GM12878 (cell line): ENCODE results near the gene NCAPD3. TPM values are rescaled to one million over a fixed set of nuclear protein-coding genes. Genes with fewer than 3 reads are reported as not detected.
"Not testable (repeated sequence)": the region's sequence is repeated elsewhere in the genome, so short reads cannot be mapped to it uniquely, and the experiment has no call there.

ENCODE experiments used
- ATAC-seq: fragments of 200-7000 bp; cut with Tn5 transposase; 3 replicates; pipeline ENCODE4 v1.9.1; 2020; ENCODE audit warnings: mild to moderate bottlenecking, moderate library complexity
- BruUV-seq: library from RNA; stranded (reverse); fragments of 400-500 nt; replicated peaks from 2 replicates; lab custom pipeline; 2021; lab: Mats Ljungman, UMichigan
- CTCF ChIA-PET: fragments of 300-600 bp; sonication (Branson Sonifier 250); formaldehyde crosslinking; extraction: SDS; loops from one replicate; lab custom pipeline; 2021; ENCODE audit warnings: inconsistent platforms; lab: Yijun Ruan, JAX
- POLR2A ChIA-PET: fragments of 350-600 bp; formaldehyde crosslinking; extraction: SDS; loops from one replicate; lab custom pipeline; 2021; ENCODE audit warnings: inconsistent platforms; lab: Charles Lee
- RAD21 ChIA-PET: fragments of 300-600 bp; sonication (Branson Sonifier 250); formaldehyde crosslinking; loops from one replicate; lab custom pipeline; 2023; ENCODE audit warnings: antibody characterized with exemption; ENCODE audit not compliant: unreplicated experiment; lab: Charles Lee
- SMC1A ChIA-PET: fragments of 300-600 bp; sonication (Branson Sonifier 250); formaldehyde crosslinking; loops from one replicate; lab custom pipeline; 2023; ENCODE audit not compliant: unreplicated experiment, uncharacterized antibody; lab: Charles Lee
- DNase-seq: peaks from one replicate; pipeline ENCODE4 v3.0.0-alpha.2; 2011; ENCODE audit warnings: low read depth, low spot score
- FAIRE-seq: peaks from 3 replicates; lab custom pipeline; 2011; peaks lifted over from hg19 to GRCh38; lab: Jason Lieb, UNC
- H2AFZ ChIP-seq: 2 replicates; pipeline ENCODE4 v1.6.0; 2011; ENCODE audit warnings: low read depth, low read length, control low read depth; ENCODE audit not compliant: control insufficient read depth
- H3K27ac ChIP-seq: 2 replicates; pipeline ENCODE4 v1.5.1; 2011; ENCODE audit warnings: control low read depth; ENCODE audit not compliant: control insufficient read depth, insufficient read depth
- H3K27me3 ChIP-seq, 2 experiments: replicated peaks in 1 of 2; 2 replicates each; pipeline versions ENCODE4 v1.6.0 to v1.6.1; 2011; ENCODE audit warnings: low read length in 1 of 2; ENCODE audit not compliant: control insufficient read depth in 2 of 2, insufficient read depth in 2 of 2
- H3K36me3 ChIP-seq, 2 experiments: 2 replicates each; pipeline ENCODE4 v1.5.1; 2011; ENCODE audit warnings: low read length in 1 of 2; ENCODE audit not compliant: control insufficient read depth in 2 of 2, insufficient read depth in 2 of 2
- H3K4me1 ChIP-seq: 2 replicates; pipeline ENCODE4 v1.6.1; 2011; ENCODE audit warnings: mild to moderate bottlenecking, low read length, moderate library complexity, mixed read lengths; ENCODE audit not compliant: control insufficient read depth, insufficient read depth
- H3K4me2 ChIP-seq: 2 replicates; pipeline ENCODE4 v1.6.0; 2011; ENCODE audit warnings: control low read depth; ENCODE audit not compliant: control insufficient read depth, insufficient read depth
- H3K4me3 ChIP-seq: fragments of 200-600 bp; sonication (generic); 2 replicates; pipeline ENCODE4 v1.5.1; 2016
- H3K79me2 ChIP-seq: 2 replicates; pipeline ENCODE4 v1.6.0; 2011; ENCODE audit warnings: low read length; ENCODE audit not compliant: control insufficient read depth, insufficient read depth
- H3K9ac ChIP-seq: 2 replicates; pipeline ENCODE4 v1.8.0; 2011; ENCODE audit warnings: low read length, control low read depth, mixed read lengths; ENCODE audit not compliant: control insufficient read depth, insufficient read depth
- H3K9me3 ChIP-seq: replicated peaks from 3 replicates; pipeline ENCODE4 v1.5.1; 2011; ENCODE audit warnings: mild to moderate bottlenecking, low read length; ENCODE audit not compliant: control insufficient read depth, insufficient read depth
- H4K20me1 ChIP-seq: 2 replicates; pipeline ENCODE4 v1.6.0; 2011; ENCODE audit not compliant: control insufficient read depth, insufficient read depth
- BCL11A ChIP-seq: IDR thresholded peaks from 2 replicates; pipeline ENCODE4 v1.6.1; 2011; ENCODE audit warnings: low read depth, low read length
- DPF2 ChIP-seq: fragments of 450-650 bp; IDR thresholded peaks from 2 replicates; pipeline ENCODE4 v1.6.1; 2017; ENCODE audit warnings: mild to moderate bottlenecking
- IKZF2 ChIP-seq, 2 experiments: fragments of 450-650 bp; IDR thresholded peaks; 2 replicates each; pipeline ENCODE4 v1.6.1; 2017; ENCODE audit warnings: mild to moderate bottlenecking in 2 of 2, moderate library complexity in 2 of 2
- KAT2A ChIP-seq: conservative IDR thresholded peaks from 2 replicates; pipeline ENCODE4 v1.6.1; 2011; ENCODE audit warnings: low read depth, low read length; ENCODE audit not compliant: control insufficient read depth
- WGBS: methylation state at CpG from one replicate; pipeline ENCODE4 v1.1.6; 2016; ENCODE audit warnings: low lambda C conversion rate; ENCODE audit not compliant: insufficient replicate concordance, insufficient coverage; ENCODE audit errors: missing lambda C conversion rate; 5-methylcytosine and 5-hydroxymethylcytosine counted together
- in situ Hi-C: fragments of 300-500 bp; cut with MboI; formaldehyde crosslinking; loops from 9 replicates; pipeline ENCODE4 v1.14.3; 2018; ENCODE audit warnings: mixed read lengths
- intact Hi-C: fragments of 100-400 bp; cut with micrococcal nuclease; formaldehyde crosslinking; loops from one replicate; pipeline ENCODE4 v1.14.2; 2022; ENCODE audit not compliant: unreplicated experiment
- polyA plus RNA-seq, 11 experiments: library from polyadenylated mRNA; depleted of rRNA in 4 of 11; unstranded in 6 of 11; stranded (reverse) in 5 of 11; fragments of >200 nt; fragmentation: Nextera tagmentation in 4 of 11; fragmentation: Illumina TruSeq in 1 of 11; extraction: Ambion mirVana in 4 of 11; extraction: Trizol in 1 of 11; gene quantifications; 1 replicate in 1 of 11; 2 replicates in 10 of 11; pipeline versions ENCODE4 v1.2.1 to v1.2.3, GENCODE V29; 2011 to 2016; ENCODE audit warnings: inconsistent platforms in 2 of 11, missing spikeins in 2 of 11, low read depth in 1 of 11
- total RNA-seq, 4 experiments: library from RNA; depleted of rRNA in 3 of 4; stranded (reverse); fragments of >200 nt in 3 of 4; fragmentation: Illumina TruSeq in 1 of 4; extraction: Trizol in 1 of 4; gene quantifications; 2 replicates each; pipeline versions ENCODE4 v1.2.1 to v1.2.3, GENCODE V29; 2013 to 2021

NCAPD3 gene
- total and polyA plus RNA-seq, 10 of the 15 experiments (the other 5 are each of a cell fraction or from before 2014, with no cell fraction given), result 14.9 to 58.2 (median 48.2) TPM

GRCh38 chr11:134116210-134116609, 107.6 kb downstream of the NCAPD3 start:
- Histone ChIP-seq H3K27me3 (no peaks in the 10 kb centered on the region; a peak in 1 of 4 replicates), H3K9ac (no peak overlapping the region), H3K79me2 (no peaks in the 10 kb centered on the region), H2AFZ (no peak overlapping the region), H3K36me3 (no peaks in the 10 kb centered on the region), H3K27ac (no peak overlapping the region), H3K4me1 (no peaks in the 10 kb centered on the region), H3K4me3 (no peak overlapping the region), H3K9me3 (no peaks in the 10 kb centered on the region), H4K20me1 (no peaks in the 10 kb centered on the region), H3K4me2 (no peak overlapping the region)
- WGBS, result 47% methylated on average over 1 of the region's 1 CpG
- no TSS peak for BruUV-seq
- ChIA-PET CTCF (no interaction called here), RAD21 (no interaction called here), SMC1A (no interaction called here), POLR2A (no interaction called here)
- TF ChIP-seq KAT2A (no peak), IKZF2 (IDR thresholded peaks at IDR 0.05) (no peak), BCL11A (no peak), DPF2 (no peak)
- intact Hi-C loops (no loop called here), in situ Hi-C loops (no loop called here)
- ATAC-seq, result no peak
- no peak for FAIRE-seq
- no peak for DNase-seq

- FAIRE-seq, DNase-seq, H4K20me1 ChIP-seq, intact Hi-C loops, H3K4me1 ChIP-seq, BruUV-seq, H3K4me3 ChIP-seq, RAD21 ChIA-PET, POLR2A ChIA-PET, H3K27me3 ChIP-seq, H3K79me2 ChIP-seq, H2AFZ ChIP-seq, H3K4me2 ChIP-seq, SMC1A ChIA-PET, H3K9me3 ChIP-seq, ATAC-seq, H3K36me3 ChIP-seq, in situ Hi-C loops, CTCF ChIA-PET, H3K27ac ChIP-seq, H3K9ac ChIP-seq: not testable (repeated sequence)
- no CpG with 5 or more reads among the region's 1 CpG for WGBS
Measured at GRCh38 chr11:134113787-134114186, 110.0 kb downstream of the NCAPD3 start.
